ENCODE measurements around the gene NDUFS2. TPM values are rescaled to one million over a fixed set of nuclear protein-coding genes. Genes with fewer than 3 reads are reported as not detected.

Gene NDUFS2
- total and polyA plus RNA-seq, 2 of the 8 experiments (the other 6 are each of a cell fraction or from before 2014, with no cell fraction given), result 95.1 to 113 TPM

GRCh38 chr1:161174911-161175310, 27.3 kb upstream of the NDUFS2 start:
- H4K5ac ChIP-seq (ENCODE audit: insufficient read length, low read depth, low read length), result no peak overlapping the region
- peaks cover 0 to 4% of the 10 kb centered on the region in 2 experiments; a peak in 1 of 4 replicates for H3K79me2 ChIP-seq (ENCODE audit: control insufficient read depth in 1 of 2, insufficient read depth in 2 of 2, low read length in 2 of 2)
- H3K14ac ChIP-seq (ENCODE audit: insufficient read length), result no peak overlapping the region
- H3K23me2 ChIP-seq (ENCODE audit: low read depth, low read length), result peaks cover 2% of the 10 kb centered on the region; the same call in 1 of the 2 replicates
- POLR2A ChIA-PET (ENCODE audit: partially characterized antibody), result interaction anchor here (4.0 kb wide), 1 partner anchor 8 kb away, joined by 51 read pairs; the partner anchor contains the start of gene PPOX
- DNase-seq (ENCODE audit: low read depth in 1 of 2, low spot score in 2 of 2) (no peak), FAIRE-seq (no peak)
- 97% methylated on average over 11 of the region's 11 CpGs; no CpG with 5 or more reads in 1 of the 2 experiments for WGBS, 2 experiments (ENCODE audit: extremely low coverage in 1 of 2, insufficient coverage in 1 of 2, insufficient read length in 1 of 2, insufficient replicate concordance in 2 of 2, low coverage in 1 of 2, low lambda C conversion rate in 2 of 2, missing lambda C conversion rate in 1 of 2)
- no peaks in the 10 kb centered on the region for H3K27me3 ChIP-seq (replicated peaks in 1 of 4; ENCODE audit: control insufficient read depth in 3 of 4, extremely low read depth in 1 of 4, insufficient read depth in 3 of 4, low read length in 3 of 4)
- no peak overlapping the region for H4K8ac ChIP-seq (ENCODE audit: extremely low read depth, insufficient read depth, low read length)
- peaks cover 4% of the 10 kb centered on the region for H3K79me1 ChIP-seq (ENCODE audit: low read depth, low read length)
- CTCF ChIA-PET (ENCODE audit: partially characterized antibody), result interaction anchor here (2.8 kb wide), 1 partner anchor 9 kb away, joined by 27 read pairs; the partner anchor contains the start of gene PPOX
- no peak overlapping the region for H3K9ac ChIP-seq (replicated peaks in 1 of 4; ENCODE audit: extremely low read depth in 1 of 4, low read depth in 3 of 4, low read length in 3 of 4)
- H3K27ac ChIP-seq (ENCODE audit: low read depth, low read length), result no peak overlapping the region
- no peak overlapping the region for H2BK5ac ChIP-seq (ENCODE audit: low read depth, low read length)
- H3K4me1 ChIP-seq (replicated peaks in 1 of 4; ENCODE audit: control insufficient read depth in 3 of 4, insufficient read depth in 4 of 4, low read length in 3 of 4), result peaks cover 0 to 13% (median under 1%) of the 10 kb centered on the region in 4 experiments; a peak in 3 of 7 replicates
- H3K4me2 ChIP-seq (ENCODE audit: insufficient read depth in 1 of 2, low read depth in 2 of 2, low read length in 2 of 2), result no peak overlapping the region
- no peak overlapping the region for H2BK120ac ChIP-seq (replicated peaks; ENCODE audit: low read depth, low read length)
- no peak overlapping the region for H4K91ac ChIP-seq (replicated peaks; ENCODE audit: insufficient read length, low read length)
- no peak overlapping the region for H2AK5ac ChIP-seq (ENCODE audit: low read depth, low read length)
- H2BK20ac ChIP-seq (ENCODE audit: low read length), result no peak overlapping the region
- H3K4me3 ChIP-seq (ENCODE audit: extremely low read depth in 1 of 4, insufficient read depth in 2 of 4, low read depth in 3 of 4, low read length in 4 of 4), result no peak overlapping the region
- H3K9me3 ChIP-seq (ENCODE audit: insufficient read depth in 2 of 2, low read depth in 1 of 2, low read length in 1 of 2), result no peaks in the 10 kb centered on the region
- H2AFZ ChIP-seq (ENCODE audit: low read length), result no peak overlapping the region
- no peak overlapping the region for H2BK12ac ChIP-seq (ENCODE audit: low read depth, low read length)
- no peak overlapping the region for H3K4ac ChIP-seq (replicated peaks; ENCODE audit: insufficient read length, low read depth, low read length)
- H3K23ac ChIP-seq (ENCODE audit: insufficient read length), result no peak overlapping the region
- no peak for TF ChIP-seq POLR2AphosphoS5 (IDR thresholded peaks at IDR 0.05; ENCODE audit: low read depth, low read length)
- peaks cover 0 to 6% of the 10 kb centered on the region in 2 experiments for H4K20me1 ChIP-seq (replicated peaks in 1 of 2; ENCODE audit: control insufficient read depth in 1 of 2, insufficient read depth in 2 of 2, low read length in 2 of 2)
- no peak overlapping the region for H3K56ac ChIP-seq (replicated peaks; ENCODE audit: insufficient read length, low read depth, low read length)
- H3K36me3 ChIP-seq (ENCODE audit: control insufficient read depth in 2 of 4, insufficient read depth in 4 of 4, low read length in 3 of 4), result peaks cover 13 to 43% (median 29%) of the 10 kb centered on the region in 4 experiments
- no peak overlapping the region for H3K18ac ChIP-seq (ENCODE audit: extremely low read depth, low read length)
- no peak overlapping the region for H2BK15ac ChIP-seq (ENCODE audit: low read length)

Measured in H1 (cell line).